NCI-H510A treated with DMSO at 0.1 percent for 48 hours (cell line): Measurements from ENCODE around the gene TTC3.
"Not testable (repeated sequence)": the region's sequence is repeated elsewhere in the genome, so short reads cannot be mapped to it uniquely, and the experiment has no call there.

Experiments used
- DNase-seq: peaks from one replicate; lab custom pipeline; 2025; lab: John Stamatoyannopoulos, UW

The TTC3 gene

DNA sequence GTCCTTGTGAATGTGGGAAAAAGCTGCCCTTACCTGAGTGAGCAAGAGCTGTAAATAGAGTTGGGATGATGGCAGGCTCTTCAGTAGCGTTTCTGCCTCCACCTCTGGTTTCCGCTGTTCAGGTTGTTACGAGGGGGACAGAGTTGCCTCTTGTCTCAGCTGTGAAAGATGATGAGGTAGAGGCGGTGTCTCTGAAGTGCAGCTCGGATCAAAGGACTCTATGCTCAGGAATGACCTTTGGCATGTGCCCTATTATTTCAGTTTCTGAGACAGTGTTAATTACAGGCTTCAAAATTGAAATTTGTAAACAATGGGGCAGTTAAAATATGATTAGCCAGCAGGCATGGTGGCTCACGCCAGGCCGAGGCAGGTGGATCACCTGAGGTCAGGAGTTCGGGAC, 123.8 kb downstream of the TTC3 start:
- no peak for DNase-seq

DNA sequence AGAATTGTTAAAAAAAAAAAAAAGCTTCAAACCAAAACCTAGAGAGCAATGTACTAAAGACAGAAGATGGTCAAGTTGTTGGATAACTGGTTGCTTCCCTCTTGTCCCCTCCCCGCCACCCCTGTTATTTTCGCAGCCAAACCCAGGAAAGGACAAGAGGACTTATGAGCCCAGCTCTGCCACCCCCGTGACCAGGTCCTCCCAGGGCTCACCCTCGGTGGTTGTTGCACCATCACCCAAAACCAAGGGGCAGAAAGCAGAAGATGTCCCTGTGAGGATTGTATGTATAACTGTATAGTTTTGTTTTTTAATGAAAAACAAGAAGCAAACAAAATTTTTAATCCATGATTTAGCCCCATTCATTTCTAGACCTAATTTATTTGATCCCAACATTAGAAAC, 124.7 kb downstream of the TTC3 start:
- DNase-seq = no peak

DNA sequence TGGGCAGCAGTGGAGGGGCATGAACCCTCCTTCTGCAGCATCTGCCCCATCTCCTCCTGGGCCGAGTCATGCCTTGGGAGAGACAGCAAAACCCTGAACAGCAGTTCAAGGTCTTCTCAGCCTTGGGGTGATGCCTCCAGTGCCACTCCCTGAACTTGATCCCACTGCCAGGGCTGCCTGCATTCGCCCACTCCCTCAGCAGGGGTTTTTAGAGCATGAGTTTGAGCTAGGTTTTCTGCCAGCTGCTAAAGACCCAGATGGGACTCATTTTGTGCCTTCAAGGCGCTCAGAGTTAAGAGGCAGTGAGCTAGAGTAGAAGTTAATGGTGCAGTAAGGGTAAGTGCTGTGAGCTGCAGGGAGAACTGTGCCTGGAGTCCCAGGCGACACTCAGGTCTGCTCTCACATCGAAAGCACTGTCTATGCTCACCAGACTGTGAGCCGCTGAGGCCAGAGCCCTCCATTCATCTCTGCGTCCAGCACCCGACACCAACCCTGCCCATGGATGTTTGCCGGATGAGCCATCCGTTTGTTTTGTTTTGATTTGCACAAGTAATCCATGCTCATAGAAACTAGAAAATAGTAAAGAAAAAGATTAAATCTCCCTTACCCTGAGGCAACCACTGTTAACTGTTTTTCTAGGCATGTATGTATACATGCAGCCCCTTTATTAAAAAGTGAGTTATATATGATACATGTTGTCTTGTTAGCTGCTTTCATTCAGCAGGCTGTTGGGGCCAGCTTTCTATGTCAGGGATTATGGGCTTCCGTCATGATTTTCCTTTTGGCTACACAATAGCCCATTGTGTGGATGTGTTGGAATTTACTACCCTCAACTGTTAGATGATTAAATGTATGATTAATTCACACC, 126.2 kb downstream of the TTC3 start:
- no peak for DNase-seq

DNA sequence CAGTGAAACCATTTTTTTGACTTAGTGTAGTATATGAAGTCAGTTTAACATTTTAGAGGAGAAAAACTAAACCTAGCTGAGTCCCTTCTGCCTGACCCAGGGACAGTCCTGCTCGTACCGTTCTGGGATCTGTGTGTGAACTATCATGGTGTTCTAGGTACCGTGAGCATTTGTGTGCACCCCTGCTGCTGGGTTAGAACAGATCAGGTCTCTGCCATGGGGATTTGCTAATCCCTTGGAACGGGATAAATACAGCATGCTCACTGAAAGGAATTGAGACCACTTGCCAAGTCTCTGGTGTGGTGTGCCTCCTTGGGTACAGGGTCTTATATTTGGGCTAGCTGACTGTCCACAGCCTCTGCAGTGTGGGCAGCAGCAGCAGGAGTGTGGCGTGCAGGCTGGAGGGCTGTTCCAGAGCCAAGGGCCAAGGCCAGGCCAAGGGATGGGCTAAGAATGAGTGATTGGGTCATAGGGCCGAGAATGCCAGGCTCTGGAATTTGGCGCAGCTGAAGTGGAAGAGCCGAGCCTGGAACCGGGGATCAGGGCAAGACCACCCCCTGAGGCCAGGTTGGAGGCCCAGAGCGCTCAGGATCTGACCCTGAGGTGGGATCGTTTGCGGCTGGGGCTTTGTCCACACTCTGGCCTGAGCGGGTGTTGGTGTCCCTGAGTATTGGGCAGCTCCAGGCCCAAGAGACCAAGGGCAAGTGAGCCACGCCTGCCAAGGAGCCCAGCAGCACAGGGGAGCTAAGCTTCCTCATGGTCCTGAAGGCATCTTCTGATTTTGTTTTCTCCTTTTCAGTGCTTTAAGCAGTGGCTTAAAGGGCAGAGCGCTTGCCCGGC, 127.8 kb downstream of the TTC3 start:
- DNase-seq = no peak

DNA sequence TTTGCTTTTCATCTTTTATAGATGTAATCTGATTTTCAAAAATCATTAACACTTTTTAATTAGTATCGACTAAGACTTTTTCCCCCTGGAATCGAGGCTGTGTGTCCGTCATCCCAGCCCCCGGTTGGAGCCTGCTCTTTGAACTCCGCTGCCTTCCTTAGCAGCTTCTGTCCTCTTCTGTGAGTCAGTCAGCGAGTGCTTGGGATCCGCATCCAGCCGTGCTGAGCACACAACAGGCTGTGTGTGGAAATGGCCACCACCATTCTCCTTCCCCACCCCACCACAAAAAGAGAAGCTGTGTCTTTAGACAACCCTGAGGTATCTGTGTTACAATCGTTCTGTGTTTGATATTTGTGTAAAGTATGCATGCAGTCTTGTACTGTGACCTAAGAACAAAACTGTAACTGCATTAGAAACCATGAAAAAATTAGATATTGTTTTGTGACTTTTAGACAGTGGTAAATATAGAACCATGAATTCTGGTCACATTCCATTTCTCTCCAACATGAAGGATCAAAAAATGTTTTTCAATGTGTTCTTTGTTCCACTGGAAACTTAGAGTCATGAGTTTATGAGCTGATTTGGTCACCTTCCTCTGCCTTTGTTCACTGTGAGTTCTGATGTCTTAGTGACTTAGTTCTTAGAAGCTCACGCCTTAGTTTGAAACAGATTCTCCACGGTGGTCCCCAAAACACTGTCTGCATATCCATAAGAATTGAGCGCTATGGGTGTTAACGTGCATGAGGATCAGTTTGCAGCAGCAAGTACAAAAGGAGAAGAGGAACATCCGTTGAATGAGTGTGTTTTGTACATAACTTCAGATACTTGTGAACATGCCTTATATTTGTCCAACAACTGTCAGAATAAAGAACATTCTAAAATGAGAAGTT, 129.4 kb downstream of the TTC3 start:
- DNase-seq = no peak

DNA sequence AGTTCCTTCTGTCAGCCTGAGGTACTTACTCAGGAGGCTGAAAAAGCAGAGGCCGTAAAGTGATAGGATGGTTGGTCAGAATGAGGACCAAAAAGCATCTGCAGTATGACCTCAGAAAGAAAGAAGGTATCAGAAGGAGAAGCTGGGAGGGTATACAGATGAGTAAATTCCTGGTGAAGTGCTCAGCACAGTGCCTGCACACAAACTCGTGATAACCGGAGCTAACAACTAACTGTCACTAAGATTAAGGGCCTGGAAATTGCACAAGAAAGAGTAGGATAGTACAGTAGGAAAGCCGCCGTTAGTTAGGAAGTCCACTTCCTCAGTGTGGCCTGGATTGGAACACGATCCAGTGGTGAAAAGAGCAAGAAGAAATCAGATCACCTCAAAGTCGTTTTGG, 131.5 kb downstream of the TTC3 start:
- no peak for DNase-seq

DNA sequence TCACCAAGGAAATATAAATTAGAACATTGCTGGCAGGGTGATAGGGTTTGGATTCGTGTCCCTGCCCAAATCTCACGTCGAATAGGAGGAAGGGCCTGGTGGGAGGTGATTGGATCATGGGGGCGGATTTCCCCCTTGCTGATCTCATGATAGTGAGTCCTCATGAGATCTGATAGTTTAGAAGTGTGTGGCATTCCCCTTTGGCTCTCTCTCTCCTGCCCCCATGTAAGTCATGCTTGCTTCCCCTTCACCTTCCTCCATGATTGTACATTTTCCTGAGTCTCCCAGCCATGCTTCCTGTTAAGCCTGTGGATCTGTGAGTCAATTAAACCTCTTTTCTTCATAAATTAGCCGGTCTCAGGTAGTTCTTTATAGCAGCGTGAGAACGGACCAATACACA, 133.4 kb downstream of the TTC3 start:
- DNase-seq = no peak

DNA sequence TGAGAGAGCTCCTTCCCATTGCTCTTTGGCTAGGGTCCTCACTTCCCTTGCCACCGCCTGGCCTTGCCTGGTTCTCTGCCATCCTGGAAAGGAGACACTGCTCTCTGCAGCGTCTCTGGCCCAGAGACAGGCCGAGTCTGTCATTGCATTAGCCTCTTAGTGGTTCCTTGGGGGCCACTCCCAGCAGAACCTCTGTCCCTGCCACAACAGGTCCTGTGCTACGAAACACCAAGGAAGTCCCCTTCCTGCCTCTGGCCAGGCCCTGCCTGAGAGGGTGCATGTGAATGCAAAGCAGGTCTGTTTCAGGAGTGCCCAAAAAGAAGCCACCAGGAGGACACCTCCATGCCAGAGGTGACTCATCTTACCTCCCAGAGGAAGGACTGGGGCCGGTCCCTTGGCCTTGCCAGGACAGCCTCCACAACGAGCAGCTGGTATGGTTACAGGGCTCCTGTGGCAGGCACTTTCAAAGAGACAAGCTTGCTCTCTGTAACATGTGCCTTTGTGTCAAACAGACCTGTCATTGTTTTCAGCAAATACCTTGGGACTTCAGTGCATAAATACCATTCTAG, 134.5 kb downstream of the TTC3 start:
- no peak for DNase-seq

DNA sequence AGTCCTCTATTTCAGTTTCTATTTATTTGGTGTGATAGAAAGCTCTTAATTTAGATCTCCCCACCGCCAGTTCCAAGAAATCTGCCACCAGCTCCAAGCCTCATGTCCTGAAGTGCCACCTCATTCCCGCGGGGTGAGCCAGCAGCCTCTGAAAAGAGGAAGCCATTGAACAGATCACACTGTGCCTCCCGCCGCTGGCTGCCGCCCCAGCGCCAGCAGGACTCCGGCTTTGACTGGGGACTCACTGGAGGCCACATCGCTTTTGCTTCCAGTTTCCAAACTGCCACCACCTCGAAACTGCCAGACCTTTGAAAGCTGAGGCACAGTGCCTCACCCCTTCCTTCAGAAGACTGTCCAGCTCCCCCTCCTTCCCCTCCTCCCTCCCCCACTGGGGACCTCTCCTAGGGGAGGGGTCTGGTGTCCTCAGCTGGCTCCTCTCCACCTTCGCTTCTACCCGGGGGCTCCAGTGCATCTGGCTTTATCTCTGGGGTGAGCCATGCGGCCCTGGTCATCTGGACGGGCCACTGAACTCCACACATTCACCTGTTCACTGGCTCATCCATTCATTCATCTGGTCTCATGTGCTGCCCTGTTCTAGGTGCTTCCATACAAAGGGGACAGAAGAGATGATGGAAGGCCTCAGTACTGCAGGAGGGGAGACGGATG, 135.1 kb downstream of the TTC3 start:
- no peak for DNase-seq

DNA sequence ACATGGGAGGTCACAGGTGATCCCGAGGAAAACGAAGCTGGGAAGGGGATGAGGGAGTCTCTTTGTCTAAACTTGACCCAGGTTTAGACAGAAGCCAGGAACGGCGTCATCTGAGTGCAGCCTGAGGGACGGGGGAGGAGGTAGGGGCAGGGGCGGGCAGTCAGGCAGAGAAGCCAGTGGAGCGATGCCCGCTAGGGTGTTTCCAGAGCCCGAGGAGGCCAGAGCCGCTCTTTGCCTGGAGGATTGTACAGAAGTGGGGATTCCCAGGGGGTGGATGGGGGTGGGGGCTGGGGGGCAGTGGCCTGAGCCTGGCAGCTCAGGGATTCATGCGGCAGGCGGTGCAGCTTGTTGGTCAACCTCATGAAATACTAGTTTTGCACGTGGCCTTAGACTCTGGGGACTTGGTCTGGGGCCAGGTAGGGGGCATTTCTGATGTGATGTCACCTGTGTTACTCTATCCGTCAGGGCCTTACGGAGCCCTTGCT, 135.7 kb downstream of the TTC3 start:
- DNase-seq = no peak

DNA sequence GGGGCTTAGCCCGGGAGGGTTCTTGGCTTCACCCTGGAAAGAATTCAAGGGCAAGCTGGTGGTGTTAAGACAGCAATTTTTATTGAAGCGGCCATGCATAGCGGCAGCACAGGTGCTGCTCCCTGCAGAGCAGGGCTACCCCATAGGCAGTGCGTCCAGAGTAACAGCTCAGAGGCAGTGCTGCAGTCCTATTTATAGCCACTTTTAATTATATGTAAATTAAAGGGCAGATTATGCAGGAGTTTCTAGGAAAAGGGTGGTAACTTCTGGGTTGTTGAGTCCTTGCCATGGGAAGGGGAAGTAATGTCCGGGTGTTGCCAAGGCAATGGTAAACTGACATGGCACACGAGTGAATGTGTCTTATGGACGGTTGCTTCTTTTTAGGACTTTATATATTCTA, 137.1 kb downstream of the TTC3 start:
- no peak for DNase-seq

DNA sequence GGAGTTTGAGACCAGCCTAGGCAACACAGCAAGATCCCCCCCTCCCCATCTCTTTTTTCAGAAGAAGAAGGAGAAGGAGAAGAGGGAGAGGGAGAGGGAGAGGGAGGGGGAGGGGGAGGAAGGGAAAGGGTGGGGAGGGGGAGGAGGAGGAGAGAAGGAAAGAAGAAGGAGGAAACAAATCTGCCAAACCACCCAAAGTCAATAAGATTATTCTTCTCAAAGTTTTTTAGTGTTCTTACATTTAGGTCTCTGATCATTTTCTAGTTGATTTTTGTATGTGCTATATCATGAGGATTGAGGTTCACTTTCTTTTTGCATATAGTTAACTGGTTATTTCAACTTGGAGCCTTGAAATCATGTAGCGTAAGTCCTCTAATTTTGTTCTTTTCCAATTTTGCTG, 137.7 kb downstream of the TTC3 start:
- no peak for DNase-seq

DNA sequence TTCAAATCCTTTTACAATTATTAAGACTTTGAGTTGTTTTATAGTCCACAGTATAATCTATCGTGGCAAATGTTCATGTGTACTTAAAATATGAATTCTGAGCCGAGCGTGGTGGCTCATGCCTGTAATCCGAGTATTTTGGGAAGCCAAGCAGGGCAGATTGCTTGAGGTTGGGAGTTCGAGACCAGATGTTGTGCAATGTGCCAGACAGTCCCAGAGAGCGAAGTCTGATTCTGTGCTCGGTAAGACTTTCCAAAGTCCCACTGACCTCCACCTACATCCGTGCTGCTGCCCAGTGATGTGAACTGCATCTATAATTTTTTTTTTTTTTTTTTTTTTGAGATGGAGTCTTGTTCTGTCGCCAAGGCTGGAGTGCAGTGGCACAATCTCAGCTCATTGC, 141.9 kb downstream of the TTC3 start:
- DNase-seq = no peak

DNA sequence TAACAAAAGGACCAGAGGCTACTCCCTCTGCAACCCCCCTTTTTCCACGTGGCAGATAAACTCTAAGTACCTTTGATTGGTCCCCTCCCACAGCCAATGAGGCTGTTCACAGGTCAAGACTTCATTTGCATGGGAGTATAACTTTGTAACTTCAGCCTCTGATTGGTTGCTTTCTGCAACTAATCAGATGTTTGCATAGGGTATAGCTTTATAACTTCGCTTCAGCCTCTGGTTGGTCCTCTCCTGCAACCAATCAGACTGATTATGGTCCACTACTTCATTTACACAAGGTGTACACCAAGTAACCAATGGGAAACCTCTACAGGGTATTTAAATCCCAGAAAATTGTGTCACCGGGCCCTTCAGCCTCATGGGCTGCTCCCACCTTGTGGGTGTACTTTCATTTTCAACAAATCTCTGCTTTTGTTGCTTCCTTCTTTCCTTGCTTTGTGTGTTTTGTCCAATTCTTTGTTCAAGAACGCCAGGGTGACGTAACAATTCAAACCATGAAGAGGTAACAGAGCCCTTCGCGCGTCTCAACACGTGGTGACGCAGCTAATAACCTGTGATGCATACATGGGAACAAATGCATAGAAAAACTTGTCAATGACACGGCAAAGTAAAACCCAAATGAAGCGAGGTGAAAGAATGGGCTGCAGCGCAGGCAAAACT, 146.8 kb downstream of the TTC3 start:
- no peak for DNase-seq

DNA sequence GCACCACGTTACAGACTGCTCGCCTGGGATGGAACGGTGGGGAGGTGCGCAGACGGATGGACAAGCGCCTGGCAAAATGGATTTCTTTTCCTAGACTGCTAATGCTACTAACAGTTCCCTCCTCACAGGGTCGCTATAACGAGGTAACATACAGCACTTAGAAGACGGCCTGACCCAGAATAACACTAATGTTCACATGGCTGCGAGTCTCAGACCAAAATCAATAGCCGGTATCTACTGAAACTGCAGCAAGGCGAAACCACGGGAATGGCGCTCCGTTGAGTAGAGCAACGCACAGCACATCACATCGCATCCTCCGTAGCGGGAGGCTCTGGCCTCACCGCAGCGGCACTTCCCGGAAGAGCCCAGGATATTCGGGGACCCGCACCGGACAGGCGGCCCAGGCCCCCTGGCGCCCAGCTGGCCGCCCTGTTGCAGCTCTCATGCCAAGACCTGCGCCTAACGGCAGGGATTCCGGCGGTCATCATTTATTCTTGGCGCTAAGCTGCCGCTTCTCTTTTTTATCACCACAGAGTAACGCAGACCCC, 147.5 kb downstream of the TTC3 start:
- peak; percentile 59 for DNase-seq

DNA sequence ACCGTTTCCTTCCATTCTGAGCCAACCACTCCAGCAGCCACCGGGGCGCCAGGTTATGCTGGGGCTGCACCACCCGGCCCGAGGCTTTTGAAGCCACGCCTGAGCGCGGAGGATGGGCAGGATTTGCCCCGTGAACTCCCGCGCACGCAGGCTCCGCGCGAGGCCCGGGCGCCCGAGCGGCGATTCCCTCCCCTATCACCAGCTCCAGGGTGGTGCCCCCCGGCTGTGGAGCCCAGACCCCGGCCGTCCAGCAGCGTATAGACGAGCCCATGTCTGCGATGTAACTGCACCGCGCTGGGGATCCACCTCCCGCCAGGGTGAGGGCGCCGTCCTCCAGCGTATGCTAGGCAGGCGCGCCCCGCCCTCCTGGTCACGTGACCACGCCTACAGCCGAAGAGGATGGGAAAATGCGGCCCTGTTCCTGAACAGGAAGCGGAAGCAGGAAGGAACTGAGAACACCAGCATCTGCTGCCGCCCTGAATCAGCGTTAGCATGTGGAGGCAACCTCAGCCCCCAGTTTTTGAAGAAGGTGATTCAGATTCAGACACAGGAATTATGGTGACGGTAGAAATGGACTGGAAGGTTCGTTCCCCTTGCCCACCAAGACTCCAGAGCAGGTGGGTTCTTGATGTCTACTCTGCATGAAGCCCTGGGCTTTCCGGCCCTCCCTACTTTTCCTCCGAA, 148.1 kb downstream of the TTC3 start:
- DNase-seq = peak; percentile 81

DNA sequence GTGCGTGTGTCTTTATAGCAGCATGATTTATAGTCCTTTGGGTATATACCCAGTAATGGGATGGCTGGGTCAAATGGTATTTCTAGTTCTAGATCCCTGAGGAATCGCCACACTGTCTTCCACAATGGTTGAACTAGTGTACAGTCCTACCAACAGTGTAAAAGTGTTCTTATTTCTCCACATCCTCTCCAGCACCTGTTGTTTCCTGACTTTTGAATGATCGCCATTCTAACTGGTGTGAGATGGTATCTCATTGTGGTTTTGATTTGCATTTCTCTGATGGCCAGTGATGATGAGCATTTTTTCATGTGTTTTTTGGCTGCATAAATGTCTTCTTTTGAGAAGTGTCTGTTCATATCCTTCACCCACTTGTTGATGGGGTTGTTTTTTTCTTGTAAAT, 149.2 kb downstream of the TTC3 start:
- DNase-seq = not testable (repeated sequence)

DNA sequence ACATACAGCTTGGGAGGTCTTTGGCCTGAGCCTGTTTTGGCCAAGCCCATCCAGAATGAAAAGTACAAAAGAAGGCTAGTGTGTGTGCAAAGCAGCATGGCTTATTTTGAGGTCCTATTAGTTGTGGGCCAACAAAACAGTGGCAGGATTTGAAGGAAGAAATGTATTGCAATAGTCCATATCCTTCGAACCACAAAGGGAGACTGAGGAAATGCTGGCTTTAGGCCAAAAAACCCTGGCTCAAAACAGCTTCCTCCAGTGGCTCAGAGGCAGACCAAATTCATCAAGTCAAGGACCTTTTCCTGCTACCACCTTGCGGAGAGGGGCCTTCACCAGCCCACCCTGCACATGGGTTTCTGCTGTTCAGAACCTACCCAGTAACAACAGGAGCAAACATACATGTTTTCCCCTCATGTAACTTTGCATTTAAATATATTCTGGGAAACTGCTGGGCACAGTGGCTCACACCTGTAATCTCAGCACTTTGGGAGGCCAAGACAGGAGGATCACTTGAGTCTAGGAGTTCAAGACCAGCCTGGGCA, 150.8 kb downstream of the TTC3 start:
- no peak for DNase-seq
